HG03457 (cell line): ENCODE data around the gene SH2B3.
"Not testable (repeated sequence)": the region's sequence is repeated elsewhere in the genome, so short reads cannot be mapped to it uniquely, and the experiment has no call there.

Source experiments
- ATAC-seq: cut with Tn5 transposase; IDR thresholded peaks from one replicate; pipeline ENCODE4 v1.9.1; 2021; ENCODE audit warnings: moderate number of reproducible peaks; ENCODE audit not compliant: unreplicated experiment

Gene SH2B3

DNA sequence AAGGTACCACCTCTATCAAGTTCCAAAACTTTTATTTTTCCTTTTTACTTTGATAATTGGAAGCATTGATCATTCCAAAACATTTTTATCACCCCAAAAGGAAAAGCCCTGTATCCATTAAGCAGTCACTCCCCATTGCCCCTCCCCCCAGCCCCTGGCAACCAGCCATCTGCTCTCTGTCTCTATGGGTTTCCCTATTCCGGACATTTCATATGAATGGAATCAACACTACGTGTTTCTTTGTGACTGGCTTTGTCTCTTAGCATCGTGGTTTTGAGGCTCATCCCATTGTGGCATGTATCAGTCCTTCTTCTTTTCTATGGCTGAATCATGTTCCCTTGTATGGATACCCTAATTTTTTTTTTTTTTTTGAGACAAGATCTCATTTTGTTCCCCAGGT, 18.8 kb upstream of the SH2B3 start:
- no peak for ATAC-seq

DNA sequence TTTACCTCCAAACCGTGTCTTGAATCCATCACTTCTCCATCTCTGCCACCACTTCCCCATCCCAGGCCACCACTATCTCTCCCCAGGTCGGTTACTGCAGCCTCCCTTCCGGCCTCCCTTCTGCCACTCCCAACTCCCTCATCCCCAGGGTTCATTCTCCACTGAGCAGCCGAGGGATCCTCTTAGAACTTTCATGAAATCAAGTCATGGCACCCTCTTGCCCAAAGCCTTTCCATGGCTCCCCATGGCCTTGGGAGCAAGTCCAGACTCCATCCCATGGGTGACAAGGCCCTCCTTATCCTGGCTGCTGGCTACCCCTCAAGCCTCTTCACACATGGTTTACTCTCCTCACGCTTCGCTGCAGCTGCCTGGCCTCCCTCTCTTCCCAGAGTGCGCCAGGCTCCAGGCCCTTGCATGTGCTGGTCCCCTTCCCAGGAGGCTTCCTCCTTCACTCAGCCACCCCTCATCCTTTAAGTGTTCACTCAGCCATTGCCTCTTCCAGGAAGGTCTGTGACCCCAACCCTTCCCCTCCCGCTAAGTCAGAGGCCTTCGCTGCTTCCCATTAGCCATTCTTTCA, 17.9 kb upstream of the SH2B3 start:
- ATAC-seq = no peak

DNA sequence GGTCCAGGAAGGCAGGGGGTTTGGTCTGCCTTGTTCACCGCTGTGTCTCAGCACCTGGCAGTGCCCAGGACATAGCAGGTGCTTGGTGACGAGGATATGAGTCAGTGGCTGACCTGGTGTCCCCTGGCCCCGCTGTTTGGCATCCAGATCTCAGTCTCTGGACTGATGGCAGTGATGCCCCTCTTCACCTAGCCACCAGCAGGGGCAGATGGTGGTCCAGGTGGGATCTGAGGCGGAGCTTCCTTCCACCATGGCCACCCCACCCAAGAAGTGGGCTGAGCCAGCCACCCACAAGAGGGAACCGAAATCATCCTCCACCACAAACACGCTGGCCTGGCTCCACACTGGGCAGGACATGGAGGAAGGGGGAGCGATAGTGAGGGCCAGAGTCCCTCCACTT, 16.1 kb upstream of the SH2B3 start:
- no peak for ATAC-seq

DNA sequence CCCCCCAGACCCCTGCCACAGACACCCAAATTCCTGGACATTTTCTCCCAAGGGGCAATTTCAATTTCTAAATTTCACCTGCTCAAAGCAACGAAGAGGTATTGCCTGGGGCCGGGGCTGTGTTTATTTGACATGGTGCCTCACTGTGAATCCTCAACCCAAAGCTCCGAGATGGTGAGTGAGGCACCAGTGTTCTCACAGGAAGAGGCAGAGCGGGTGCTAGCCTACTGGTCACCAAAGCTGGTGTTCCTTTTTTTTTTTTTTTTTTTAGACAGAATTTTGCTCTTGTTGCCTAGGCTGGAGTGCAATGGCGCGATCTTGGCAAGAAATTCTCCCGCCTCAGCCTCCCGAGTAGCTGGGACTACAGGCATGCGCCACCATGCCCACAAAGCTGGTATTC, 14.8 kb upstream of the SH2B3 start:
- no peak for ATAC-seq

DNA sequence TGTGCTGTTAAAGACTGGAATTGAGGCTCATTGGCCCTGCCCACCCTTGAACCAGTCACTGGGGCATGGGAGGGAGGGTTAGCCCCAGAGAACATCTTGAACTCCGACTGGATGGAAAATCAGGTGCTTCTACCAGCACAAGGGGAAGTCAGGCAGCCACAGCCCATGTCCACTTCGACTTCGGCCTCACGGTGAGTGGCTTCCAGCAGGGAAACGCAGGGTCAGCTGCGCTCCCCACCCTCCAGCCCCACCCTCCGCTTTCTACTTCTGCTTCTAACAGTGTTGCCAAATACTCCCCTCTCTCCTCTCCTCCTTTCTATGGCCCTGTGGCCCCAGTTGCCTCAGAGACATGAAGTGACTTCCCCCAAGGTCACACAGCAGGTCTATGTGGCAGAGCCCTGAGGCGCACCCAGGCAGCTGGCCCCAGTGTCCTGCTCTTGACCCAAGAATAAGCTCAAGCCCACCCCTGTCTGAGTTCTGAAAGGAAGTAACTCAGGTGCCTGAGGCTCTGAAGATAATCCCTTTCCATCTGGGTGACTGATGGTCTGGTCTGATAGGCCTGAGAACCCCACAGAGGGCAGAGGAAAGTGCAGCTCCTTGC, 11.9 kb upstream of the SH2B3 start:
- no peak for ATAC-seq

DNA sequence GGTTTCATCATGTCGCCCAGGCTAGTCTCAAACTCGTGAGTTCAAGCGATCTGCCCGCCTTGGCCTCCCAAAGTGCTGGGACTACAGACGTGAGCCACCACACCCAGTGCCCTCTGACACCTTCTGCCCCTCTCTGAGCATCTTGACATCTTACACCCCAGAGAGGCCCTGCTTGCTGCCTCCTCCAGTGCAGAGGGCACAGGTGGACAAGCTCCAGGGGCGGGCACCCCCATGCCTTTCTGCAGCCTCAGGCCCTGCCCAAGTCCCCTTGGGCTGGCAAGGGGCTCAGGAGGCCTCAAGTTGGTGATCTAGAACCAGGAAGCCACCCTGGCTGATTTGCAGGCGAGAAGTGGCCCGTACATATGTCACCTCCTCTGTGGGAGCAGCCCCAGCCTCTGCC, 11.2 kb upstream of the SH2B3 start:
- no peak for ATAC-seq

DNA sequence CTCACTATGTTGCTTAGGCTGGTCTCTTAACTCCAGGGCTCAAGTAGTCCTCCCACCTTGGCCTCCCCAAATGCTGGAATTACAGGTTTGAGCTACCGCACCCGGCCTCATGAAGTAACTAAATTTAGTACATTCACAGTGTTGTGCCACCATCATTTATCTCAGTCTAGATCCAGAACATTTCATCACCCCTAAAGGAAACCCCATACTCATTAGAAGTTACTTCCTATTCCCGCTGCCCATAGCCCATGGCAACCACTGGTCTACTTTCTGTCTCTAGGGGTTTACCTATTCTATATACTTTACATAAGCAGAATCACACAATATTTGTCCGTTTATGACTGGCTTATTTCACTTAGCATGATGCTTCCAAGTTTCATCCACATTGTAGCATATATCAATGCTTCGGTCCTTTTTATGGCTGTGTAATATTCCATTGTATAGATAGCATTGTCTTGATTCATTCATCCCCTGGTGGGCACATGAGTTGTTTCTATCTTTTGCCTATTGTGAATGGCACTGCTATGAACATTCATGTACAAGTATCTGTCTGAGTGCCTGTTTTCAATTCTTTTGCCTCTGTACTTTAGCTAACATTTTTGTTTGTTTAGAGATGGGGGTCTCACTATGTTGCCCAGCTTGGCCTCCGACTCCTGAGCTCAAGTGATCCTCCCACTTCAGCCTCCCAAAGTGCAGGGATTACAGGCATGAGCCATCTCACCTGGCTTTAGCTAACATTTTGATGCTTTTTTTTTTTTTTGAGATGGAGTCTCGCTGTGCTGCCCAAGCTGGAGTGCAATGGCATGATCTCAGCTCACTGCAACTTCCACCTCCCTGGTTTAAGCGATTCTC, 10.2 kb upstream of the SH2B3 start:
- ATAC-seq = no peak

DNA sequence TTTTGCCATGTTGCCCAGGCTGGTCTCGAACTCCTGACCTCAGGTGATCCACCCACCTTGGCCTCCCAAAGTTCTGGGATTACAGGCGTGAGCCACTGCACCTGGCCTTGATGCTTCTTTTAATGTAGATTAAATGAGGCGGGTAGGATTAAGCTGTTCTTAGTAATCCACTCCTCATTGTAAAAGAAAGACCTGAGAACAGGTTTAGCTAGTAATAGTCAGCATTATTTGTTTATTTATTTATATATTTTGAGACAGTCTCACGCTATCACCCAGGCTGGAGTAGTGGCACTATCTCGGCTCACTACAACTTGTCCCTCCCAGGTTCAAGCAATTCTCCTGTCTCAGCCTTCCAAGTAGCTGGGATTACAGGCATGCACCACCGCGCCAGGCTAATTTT, 9.5 kb upstream of the SH2B3 start:
- ATAC-seq = not testable (repeated sequence)

DNA sequence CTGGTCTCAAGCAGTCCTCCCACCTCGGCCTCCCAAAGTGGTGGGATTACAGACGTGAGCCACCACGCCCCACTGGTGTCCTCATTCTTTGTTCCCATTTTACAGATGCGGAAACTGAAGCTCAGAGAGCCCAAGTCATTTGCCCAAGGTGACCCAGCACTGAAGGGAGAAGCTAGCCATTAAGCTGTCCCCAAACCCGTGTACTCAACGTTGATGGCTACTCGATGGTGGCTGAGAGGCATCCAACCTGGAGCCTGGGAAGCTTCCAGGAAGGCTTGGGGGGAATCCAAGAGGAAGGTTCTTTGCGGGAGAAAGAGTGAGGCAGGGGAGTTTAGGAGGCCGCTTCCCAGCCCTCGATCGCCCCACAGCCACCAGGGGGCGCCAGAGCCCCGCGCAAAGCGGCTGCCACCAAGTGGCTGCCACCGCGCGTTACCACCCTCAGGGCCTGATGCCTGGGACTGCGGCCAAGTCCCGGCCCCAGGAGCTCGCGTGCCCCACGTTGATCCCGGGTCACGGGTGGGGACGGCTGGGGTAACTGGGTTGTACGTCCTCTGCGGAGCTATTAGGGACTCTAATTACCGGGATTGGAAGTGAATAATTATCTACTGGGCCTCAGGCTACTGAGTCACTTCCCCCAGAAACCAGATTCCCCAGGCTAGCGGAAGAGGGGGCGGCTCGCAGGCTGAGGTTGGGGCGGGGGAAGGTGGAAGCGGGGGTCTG, 8.8 kb upstream of the SH2B3 start:
- peak; percentile 44 for ATAC-seq

DNA sequence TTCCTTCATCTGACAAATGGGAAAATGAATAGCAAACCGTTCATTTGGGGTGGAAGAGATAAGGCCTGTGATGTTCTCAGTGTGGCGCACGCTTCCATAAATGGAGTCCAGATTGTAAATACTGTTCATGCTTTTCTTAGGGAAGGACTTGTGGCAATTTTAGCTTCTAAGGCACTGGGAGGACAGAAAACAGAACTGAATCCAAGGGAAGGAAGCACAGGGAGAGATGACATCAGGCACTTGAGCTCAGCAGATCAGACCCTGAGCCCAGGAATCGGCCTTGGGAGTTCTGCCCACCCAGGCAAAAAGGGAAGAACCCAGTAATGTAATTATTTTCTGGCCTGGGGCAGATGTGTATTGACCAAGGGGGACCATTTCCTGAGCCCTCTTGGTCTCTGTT, 7.2 kb upstream of the SH2B3 start:
- no peak for ATAC-seq

DNA sequence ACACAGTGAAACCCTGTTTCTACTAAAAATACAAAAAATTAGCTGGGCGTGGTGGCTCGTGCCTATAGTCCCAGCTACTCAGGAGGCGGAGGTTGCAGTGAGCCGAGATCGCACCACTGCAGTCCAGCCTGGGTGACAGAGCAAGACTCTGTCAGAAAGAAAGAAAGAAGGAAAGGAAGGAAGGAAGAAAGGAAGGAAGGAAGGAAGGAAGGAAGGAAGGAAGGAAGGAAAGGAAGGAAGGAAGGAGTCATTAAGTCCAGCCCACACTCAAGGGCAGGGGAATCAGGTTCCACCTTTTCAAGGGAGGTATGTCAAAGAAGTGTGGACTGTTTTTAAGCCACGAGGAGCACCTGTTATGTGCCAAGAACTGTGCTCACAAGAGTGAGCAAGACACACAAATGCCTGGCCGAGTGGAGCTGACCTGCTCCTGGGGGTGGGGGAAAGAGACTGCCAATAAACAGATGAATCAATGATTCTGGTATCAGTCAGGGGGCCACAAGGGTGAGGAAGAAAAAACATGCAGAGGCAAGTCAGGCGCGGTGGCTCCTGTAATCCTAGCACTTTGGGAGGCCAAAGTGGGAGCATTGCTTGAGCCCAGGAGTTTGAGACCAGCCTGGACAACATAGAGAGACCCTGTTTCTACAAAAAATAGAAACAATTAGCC, 5.8 kb upstream of the SH2B3 start:
- not testable (repeated sequence) for ATAC-seq

DNA sequence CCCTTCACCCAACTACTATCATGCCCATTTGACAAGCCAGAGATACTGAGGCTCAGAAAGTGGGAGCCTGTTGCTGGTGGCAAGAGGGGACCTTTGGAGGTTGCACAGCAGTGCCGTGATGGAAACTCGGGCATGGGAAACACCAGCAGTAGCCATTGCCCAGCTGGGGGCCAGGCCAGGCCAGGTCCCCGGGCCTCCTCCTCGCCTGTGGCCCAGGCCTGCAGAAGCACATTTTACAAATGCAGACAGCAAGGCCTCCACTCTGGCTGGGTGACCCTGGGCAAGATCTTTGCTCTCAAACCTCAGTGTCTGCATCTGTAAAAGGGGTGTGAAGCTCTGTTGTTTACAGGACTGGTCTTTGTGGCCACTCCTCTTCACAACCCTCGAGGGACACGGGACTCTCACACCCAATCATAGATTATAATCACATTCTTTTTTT, 4.5 kb upstream of the SH2B3 start:
- ATAC-seq = no peak

DNA sequence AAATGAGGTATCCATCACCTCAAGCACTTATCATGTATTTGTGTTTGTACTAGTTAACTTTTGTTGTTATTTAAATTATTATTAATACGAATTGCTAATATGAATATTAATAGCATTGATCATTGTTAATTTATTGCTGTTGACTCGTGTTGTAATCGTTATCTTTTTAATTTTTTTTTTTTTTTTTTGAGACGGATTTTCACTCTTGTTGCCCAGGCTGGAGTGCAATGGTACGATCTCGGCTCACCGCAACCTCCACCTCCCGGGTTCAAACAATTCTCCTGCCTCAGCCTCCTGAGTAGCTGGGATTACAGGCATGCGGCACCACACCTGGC, 3.3 kb upstream of the SH2B3 start:
- ATAC-seq = not testable (repeated sequence)

DNA sequence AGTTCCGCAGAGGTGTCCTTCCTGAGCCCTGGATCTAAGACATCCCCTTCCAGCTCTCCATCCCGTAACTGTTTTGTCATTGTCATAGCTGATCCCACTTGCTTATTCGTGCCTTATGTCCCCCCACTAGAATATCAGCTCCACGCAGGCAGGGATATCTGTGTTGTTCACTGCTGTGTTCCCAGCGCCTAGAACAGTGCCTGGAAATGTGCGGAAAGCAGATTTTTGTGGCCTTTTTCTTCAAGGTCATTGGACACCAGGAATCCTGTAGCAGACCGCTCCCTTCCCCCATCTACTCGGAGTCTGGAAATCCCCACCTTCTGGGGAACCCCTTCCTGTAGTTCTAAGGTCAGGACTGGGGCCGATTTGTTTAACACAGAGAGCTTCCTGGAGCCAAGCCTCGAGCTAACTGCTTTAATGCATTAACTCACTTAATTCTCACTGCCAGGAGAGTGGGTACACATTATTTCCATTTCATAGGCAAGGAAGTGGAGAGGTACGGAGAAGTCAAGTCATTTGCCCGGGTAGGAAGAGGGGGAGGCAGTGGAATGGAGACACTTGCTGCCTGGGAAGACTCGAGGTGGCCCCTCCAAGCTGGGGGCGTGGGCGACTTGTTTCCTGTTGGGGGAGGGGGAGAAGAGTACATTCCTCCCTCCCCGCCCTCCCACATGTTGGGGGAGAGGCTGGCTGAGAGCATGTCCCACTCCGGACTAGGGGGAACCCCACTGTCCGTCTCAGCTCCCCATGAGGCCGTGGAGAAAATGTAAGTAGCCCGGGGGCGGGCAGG, 1.2 kb upstream of the SH2B3 start:
- no peak for ATAC-seq

DNA sequence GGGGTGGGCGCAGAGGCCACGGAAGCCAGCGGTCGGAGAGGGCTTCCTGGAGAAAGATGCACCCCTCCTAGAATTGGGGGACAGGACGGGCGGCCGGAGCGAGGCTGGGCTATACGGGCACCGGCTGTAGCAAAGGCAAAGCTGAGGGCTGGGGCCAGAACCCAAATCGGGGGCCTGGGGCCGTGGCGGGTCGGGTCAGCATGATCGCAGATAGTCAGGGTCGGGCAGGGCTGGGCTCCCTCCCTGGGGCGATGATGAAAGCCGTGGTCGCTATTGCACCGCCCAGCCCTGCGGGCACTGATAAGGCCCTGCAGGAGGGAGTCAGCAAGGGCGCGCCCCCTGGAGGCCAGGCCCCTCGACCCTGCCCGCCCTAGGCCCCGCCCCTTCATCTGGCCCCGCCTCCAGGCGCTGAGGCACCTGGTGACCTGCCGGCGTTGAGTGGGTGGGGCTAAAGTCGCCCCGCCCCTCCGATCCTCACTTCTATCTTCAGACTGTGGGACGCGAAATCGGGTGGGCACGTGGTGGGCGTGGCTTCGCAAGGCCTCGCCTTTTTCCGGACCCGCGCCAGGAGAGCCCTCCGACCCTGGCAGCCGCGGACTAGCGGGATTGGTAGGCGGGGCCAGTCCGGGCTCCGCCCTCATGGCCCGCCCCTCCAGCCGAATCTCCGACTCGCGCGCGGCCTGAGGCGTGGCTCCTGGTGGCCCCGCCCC, 419 bp upstream of the SH2B3 start:
- peak; percentile 38 for ATAC-seq

DNA sequence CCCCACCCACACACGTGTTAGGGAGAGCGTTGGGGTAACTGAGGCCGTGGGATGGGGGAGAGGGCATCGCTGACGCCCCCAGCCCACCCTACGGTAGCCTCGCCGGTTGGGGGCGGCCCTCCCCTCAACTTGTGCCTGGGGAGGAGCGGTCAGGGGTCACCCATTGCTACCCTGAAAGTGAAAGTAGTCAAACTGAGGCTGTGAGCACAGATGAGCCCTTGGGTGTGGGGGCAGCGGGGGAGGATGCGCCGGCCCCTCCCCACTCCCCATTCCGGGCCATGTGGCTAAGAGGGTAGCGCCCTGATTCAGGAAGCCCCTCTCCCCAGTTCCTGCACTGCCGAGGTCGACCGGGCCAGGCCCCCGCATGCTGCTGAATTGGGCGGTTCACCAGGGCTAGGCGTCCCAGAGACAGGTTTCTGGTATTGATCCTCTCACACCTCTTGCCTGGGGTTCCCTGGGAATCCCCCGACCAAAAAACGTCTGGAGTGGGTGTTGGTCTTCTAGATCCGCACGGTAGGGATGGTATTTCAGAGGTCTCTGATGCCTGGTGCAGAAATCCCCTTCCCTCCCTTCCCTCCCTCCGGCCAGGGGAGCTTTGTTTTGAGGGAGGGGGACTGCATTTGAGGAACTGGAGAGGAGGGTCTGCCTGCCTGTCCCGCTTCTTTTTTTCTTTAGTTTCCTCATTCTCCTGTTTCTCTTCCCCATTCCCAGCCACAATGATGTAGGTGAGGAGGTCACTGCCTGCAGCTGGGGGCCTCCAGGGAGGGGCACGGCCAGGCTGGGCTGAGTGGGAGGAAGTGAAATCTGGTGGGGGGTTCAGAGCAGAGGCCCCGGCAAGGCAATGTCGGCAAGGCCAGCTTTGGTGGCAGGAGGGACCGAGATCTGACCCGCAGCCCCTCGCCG, 1.0 kb downstream of the SH2B3 start:
- no peak for ATAC-seq

DNA sequence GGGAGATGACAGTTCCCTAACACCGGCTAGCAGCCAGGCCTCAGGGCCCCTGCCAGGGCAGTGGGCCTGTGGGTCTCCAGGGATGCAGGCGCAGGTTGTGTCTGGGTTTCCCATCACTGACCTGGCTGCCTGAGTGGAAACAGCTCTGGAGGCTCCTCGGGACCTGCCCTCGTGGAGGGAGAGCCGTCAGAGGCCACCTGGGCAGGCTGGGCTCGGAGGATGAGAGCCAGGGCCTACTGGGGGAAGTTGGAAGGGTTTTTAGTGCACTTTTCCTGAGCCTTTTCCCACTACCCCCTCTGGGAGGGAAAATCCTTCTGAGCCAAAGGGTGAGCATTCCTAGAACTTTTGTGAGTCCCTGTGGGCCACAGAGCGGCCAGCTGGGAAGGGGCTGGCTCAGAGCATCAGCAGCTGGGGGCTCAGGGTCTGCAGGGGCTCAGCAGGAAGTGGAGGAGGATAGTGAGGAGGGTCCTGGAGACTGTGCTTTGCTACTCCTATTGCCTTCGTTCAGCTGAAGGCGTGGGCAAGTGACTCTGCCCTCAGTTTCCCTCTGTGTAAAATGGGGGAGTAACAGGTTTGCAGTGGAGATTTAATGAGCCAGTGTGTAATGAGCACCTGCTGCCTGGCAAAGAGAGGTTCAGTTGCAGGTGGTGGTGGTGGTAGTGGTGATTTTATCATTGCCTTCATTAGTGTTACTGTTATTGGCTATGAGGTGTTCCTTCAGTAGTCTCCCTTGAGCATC, 1.8 kb downstream of the SH2B3 start:
- no peak for ATAC-seq

DNA sequence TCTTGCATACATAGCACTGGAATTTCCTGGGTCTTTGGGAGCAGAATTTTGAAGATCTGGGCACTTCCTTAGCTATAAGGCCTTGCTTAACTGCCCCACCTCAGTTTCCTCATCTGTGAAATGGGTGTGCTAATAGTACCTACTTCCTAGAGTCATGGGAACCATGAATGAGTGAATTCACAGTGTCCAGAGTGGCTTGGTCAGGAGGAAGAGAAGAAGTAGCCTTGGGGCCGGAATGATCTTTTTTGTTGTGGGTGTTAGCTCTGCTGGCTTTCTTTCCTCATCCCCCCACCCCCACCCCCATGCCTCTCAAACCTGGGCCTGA, 2.4 kb downstream of the SH2B3 start:
- ATAC-seq = no peak
